SK-N-SH (cell line): Measurements from ENCODE around the gene MAP1B. TPM values are rescaled to one million over a fixed set of nuclear protein-coding genes. Genes with fewer than 3 reads are reported as not detected.
A peak's percentile ranks its signal among the peaks of the same experiment; 100 is the strongest.

ENCODE experiments used
- CTCF ChIA-PET: fragments of 300-600, 350-600 bp; formaldehyde crosslinking; extraction: SDS; loops from one replicate; lab custom pipeline; 2021; lab: Yijun Ruan, JAX
- POLR2A ChIA-PET: fragments of 350-600 bp; sonication (Branson Sonifier 250); formaldehyde crosslinking; extraction: SDS; loops from one replicate; lab custom pipeline; 2020; ENCODE audit warnings: antibody characterized with exemption, inconsistent platforms; lab: Yijun Ruan, JAX
- DNase-seq: peaks from one replicate; pipeline ENCODE4 v3.0.0; 2012
- H2AFZ ChIP-seq: fragments of 200-600 bp; sonication (generic); 2 replicates; pipeline ENCODE4 v1.8.1; 2016; ENCODE audit warnings: antibody characterized with exemption, mild to moderate bottlenecking, low read depth
- H3F3A ChIP-seq: fragments of 200-600 bp; sonication (generic); replicated peaks from 2 replicates; pipeline ENCODE3; 2016; ENCODE audit warnings: antibody characterized with exemption, mild to moderate bottlenecking; ENCODE audit not compliant: insufficient read depth
- H3K27ac ChIP-seq, 2 experiments: fragments of 200-500 bp in 1 of 2; fragments of 200-600 bp in 1 of 2; sonication (Bioruptor generic) in 1 of 2; sonication (generic), shearing (Covaris generic) in 1 of 2; 2 replicates each; pipeline versions ENCODE4 v1.5.1 to v1.6.1; 2014 to 2016; ENCODE audit warnings: low read depth in 2 of 2, inconsistent platforms in 1 of 2, low read length in 1 of 2, mild to moderate bottlenecking in 1 of 2, mixed read lengths in 1 of 2
- H3K27me3 ChIP-seq: fragments of 200-600 bp; sonication (generic), shearing (Covaris generic); 2 replicates; pipeline ENCODE4 v1.6.1; 2016; ENCODE audit warnings: mixed run types; ENCODE audit not compliant: insufficient read depth
- H3K36me3 ChIP-seq, 2 experiments: fragments of 200-500 bp in 1 of 2; fragments of 200-600 bp in 1 of 2; sonication (Bioruptor generic) in 1 of 2; sonication (generic) in 1 of 2; replicated peaks in 1 of 2; 2 replicates each; pipeline versions ENCODE3 to v1.5.1; 2014 to 2016; ENCODE audit warnings: low read length in 1 of 2, mild to moderate bottlenecking in 1 of 2; ENCODE audit not compliant: insufficient read depth in 2 of 2, control insufficient read depth in 1 of 2
- H3K4me1 ChIP-seq, 2 experiments: fragments of 200-500 bp in 1 of 2; fragments of 200-600 bp in 1 of 2; sonication (Bioruptor generic) in 1 of 2; sonication (generic), shearing (Covaris generic) in 1 of 2; 2 replicates each; pipeline versions ENCODE4 v1.5.1 to v1.6.1; 2014 to 2016; ENCODE audit warnings: low read depth in 1 of 2, low read length in 1 of 2, mixed run types in 1 of 2; ENCODE audit not compliant: insufficient read depth in 2 of 2, control insufficient read depth in 1 of 2
- H3K4me2 ChIP-seq: fragments of 200-600 bp; sonication (generic), shearing (Covaris generic); 2 replicates; pipeline ENCODE4 v1.6.1; 2017; ENCODE audit warnings: mixed run types
- H3K4me3 ChIP-seq, 2 experiments: fragments of 200-500 bp in 1 of 2; fragments of 200-600 bp in 1 of 2; sonication (Bioruptor generic) in 1 of 2; sonication (generic), shearing (Covaris generic) in 1 of 2; 2 replicates each; pipeline versions ENCODE4 v1.5.1 to v1.8.1; 2014 to 2016; ENCODE audit warnings: low read depth in 2 of 2, inconsistent platforms in 1 of 2, low read length in 1 of 2, mild to moderate bottlenecking in 1 of 2, mixed read lengths in 1 of 2, moderate library complexity in 1 of 2
- H3K79me2 ChIP-seq: fragments of 200-600 bp; sonication (generic); 2 replicates; pipeline ENCODE4 v1.8.1; 2017; ENCODE audit warnings: mild to moderate bottlenecking; ENCODE audit not compliant: insufficient read depth
- H3K9ac ChIP-seq: fragments of 200-600 bp; sonication (generic); 2 replicates; pipeline ENCODE4 v1.6.1; 2017; ENCODE audit warnings: mixed run types
- H3K9me2 ChIP-seq: fragments of 200-600 bp; sonication (generic); 2 replicates; pipeline ENCODE4 v1.6.1; 2017; ENCODE audit warnings: mixed run types
- H3K9me3 ChIP-seq: fragments of 200-600 bp; sonication (generic); 2 replicates; pipeline ENCODE4 v1.6.1; 2017; ENCODE audit warnings: mixed run types, mild to moderate bottlenecking, moderate library complexity
- H4K20me1 ChIP-seq: fragments of 200-600 bp; sonication (generic); 2 replicates; pipeline ENCODE4 v1.6.1; 2017; ENCODE audit warnings: mild to moderate bottlenecking, mixed run types; ENCODE audit not compliant: insufficient read depth
- ELF1 ChIP-seq: IDR thresholded peaks from 2 replicates; pipeline ENCODE4 v1.4.0; 2012
- EP300 ChIP-seq, 2 experiments: IDR thresholded peaks; 2 replicates each; pipeline versions ENCODE4 v1.4.0 to v1.6.1; 2012; ENCODE audit warnings: borderline replicate concordance in 1 of 2, low read depth in 1 of 2, low read length in 1 of 2
- FOSL2 ChIP-seq: IDR thresholded peaks from 2 replicates; pipeline ENCODE4 v1.4.0; 2012; ENCODE audit warnings: low read depth, mild to moderate bottlenecking, moderate library complexity, borderline replicate concordance
- FOXJ3 ChIP-seq: sonication (generic); formaldehyde crosslinking; IDR thresholded peaks from 2 replicates; pipeline ENCODE4 v1.5.1; 2020; ENCODE audit warnings: mild to moderate bottlenecking, missing genetic modification reagents
- FOXM1 ChIP-seq: IDR thresholded peaks from 2 replicates; pipeline ENCODE4 v1.4.0; 2012; ENCODE audit warnings: low read depth, mild to moderate bottlenecking
- GATA2 ChIP-seq: sonication (generic); formaldehyde crosslinking; IDR thresholded peaks from 2 replicates; pipeline ENCODE4 v1.5.0; 2020; ENCODE audit warnings: mild to moderate bottlenecking, missing genetic modification reagents
- IRF3 ChIP-seq: fragments of 150-350 bp; IDR thresholded peaks from 2 replicates; pipeline ENCODE4 v1.6.1; 2016; ENCODE audit warnings: mild to moderate bottlenecking, low read depth, low read length
- JUND ChIP-seq: IDR thresholded peaks from 2 replicates; pipeline ENCODE4 v1.4.0; 2012
- MXI1 ChIP-seq: IDR thresholded peaks from 2 replicates; pipeline ENCODE4 v1.6.1; 2012; ENCODE audit warnings: mild to moderate bottlenecking, low read depth, low read length, improper control_type of control experiment
- NFIC ChIP-seq: IDR thresholded peaks from 2 replicates; pipeline ENCODE4 v1.4.0; 2012; ENCODE audit warnings: borderline replicate concordance
- NRF1 ChIP-seq: IDR thresholded peaks from 2 replicates; pipeline ENCODE4 v1.6.1; 2012; ENCODE audit warnings: low read depth, mild to moderate bottlenecking, low read length
- POLR2AphosphoS5 ChIP-seq: IDR thresholded peaks from 2 replicates; pipeline ENCODE4 v1.6.1; 2012; ENCODE audit warnings: low read depth, low read length
- RFX5 ChIP-seq: IDR thresholded peaks from 2 replicates; pipeline ENCODE4 v1.6.1; 2012; ENCODE audit warnings: mild to moderate bottlenecking, improper control_type of control experiment, low read length
- RXRA ChIP-seq: IDR thresholded peaks from 2 replicates; pipeline ENCODE4 v1.4.0; 2012; ENCODE audit warnings: low read depth, mild to moderate bottlenecking, borderline replicate concordance
- SMC3 ChIP-seq: IDR thresholded peaks from 2 replicates; pipeline ENCODE4 v1.6.1; 2012; ENCODE audit warnings: low read depth, low read length, improper control_type of control experiment
- TEAD4 ChIP-seq: IDR thresholded peaks from 2 replicates; pipeline ENCODE4 v1.4.0; 2012; ENCODE audit warnings: mild to moderate bottlenecking, borderline replicate concordance; ENCODE audit not compliant: insufficient read depth
- USF1 ChIP-seq: IDR thresholded peaks from 2 replicates; pipeline ENCODE4 v1.4.0; 2012; ENCODE audit warnings: low read depth, borderline replicate concordance
- YY1 ChIP-seq: IDR thresholded peaks from 2 replicates; pipeline ENCODE4 v1.4.0; 2012; ENCODE audit warnings: low read depth, mild to moderate bottlenecking
- ZBTB33 ChIP-seq: IDR thresholded peaks from 2 replicates; pipeline ENCODE4 v1.4.0; 2012; ENCODE audit warnings: low read depth, borderline replicate concordance
- WGBS: methylation state at CpG from one replicate; pipeline ENCODE4 v1.1.6; 2017; ENCODE audit warnings: low lambda C conversion rate; 5-methylcytosine and 5-hydroxymethylcytosine counted together
- polyA plus RNA-seq, 3 experiments: library from polyadenylated mRNA; depleted of rRNA; stranded (reverse); fragments of >200 nt; gene quantifications; 2 replicates each; pipeline ENCODE4 v1.2.3, GENCODE V29; 2012
- TF ChIP-seq, protein P1 (sequence below): IDR thresholded peaks from 2 replicates; pipeline ENCODE4 v1.6.1; 2012; ENCODE audit warnings: mild to moderate bottlenecking, low read depth, low read length, moderate library complexity
- TF ChIP-seq, protein P2 (sequence below): IDR thresholded peaks from 2 replicates; pipeline ENCODE4 v1.4.0; 2012; ENCODE audit warnings: low read depth
- TF ChIP-seq, protein P3 (sequence below): fragments of 200-600 bp; sonication (generic); IDR thresholded peaks from 2 replicates; pipeline ENCODE4 v1.6.1; 2017; ENCODE audit warnings: antibody characterized with exemption, mild to moderate bottlenecking, moderate library complexity
- TF ChIP-seq, protein P4 (sequence below): IDR thresholded peaks from 2 replicates; pipeline ENCODE4; 2012

Gene MAP1B
- polyA plus RNA-seq, 1 of the 3 experiments (the other 2 are of a cell fraction): 47.5 TPM

- H3K36me3 ChIP-seq: no peaks in the 10 kb centered on the region
- CTCF ChIA-PET: no interaction called here
- peak overlapping the region; percentile 36 for H3K4me2 ChIP-seq
- no peaks in the 10 kb centered on the region for H3K9me3 ChIP-seq
- no peak overlapping the region for H3K9ac ChIP-seq
- WGBS: 51% methylated on average over 5 of the region's 6 CpGs
- peaks cover 4% of the 10 kb centered on the region for H3F3A ChIP-seq
- H3K4me3 ChIP-seq: peak overlapping the region in 1 of 2 experiments; percentile 1; a peak in 1 of 4 replicates
- 0 out of 2 replicates have a peak overlapping the region, but pooled peaks have one; percentile 7 for H2AFZ ChIP-seq
- no peaks in the 10 kb centered on the region for H3K9me2 ChIP-seq
- peaks cover 0 to 7% of the 10 kb centered on the region in 2 experiments; a peak in 1 of 4 replicates for H3K4me1 ChIP-seq
- peak overlapping the region; percentile 26 to 55 for H3K27ac ChIP-seq
- H4K20me1 ChIP-seq: no peaks in the 10 kb centered on the region
- no peaks in the 10 kb centered on the region for H3K79me2 ChIP-seq
- POLR2A ChIA-PET: interaction anchor here (1.4 kb wide), 1 partner anchor 10 kb away, joined by 3 read pairs; the partner anchor contains the start of gene MAP1B
- no peaks in the 10 kb centered on the region for H3K27me3 ChIP-seq
- no peak for DNase-seq
- no peak for TF ChIP-seq IRF3
- no peak for TF ChIP-seq RXRA
- no peak for TF ChIP-seq FOXM1
- peak; percentile 82 for TF ChIP-seq FOSL2
- TF ChIP-seq TEAD4: no peak
- no peak for TF ChIP-seq ELF1
- TF ChIP-seq FOXJ3 (CRISPR knock-in tag): no peak
- peak; percentile 77 for TF ChIP-seq JUND
- TF ChIP-seq YY1: no peak
- TF ChIP-seq NRF1: no peak
- TF ChIP-seq, protein P1, sequence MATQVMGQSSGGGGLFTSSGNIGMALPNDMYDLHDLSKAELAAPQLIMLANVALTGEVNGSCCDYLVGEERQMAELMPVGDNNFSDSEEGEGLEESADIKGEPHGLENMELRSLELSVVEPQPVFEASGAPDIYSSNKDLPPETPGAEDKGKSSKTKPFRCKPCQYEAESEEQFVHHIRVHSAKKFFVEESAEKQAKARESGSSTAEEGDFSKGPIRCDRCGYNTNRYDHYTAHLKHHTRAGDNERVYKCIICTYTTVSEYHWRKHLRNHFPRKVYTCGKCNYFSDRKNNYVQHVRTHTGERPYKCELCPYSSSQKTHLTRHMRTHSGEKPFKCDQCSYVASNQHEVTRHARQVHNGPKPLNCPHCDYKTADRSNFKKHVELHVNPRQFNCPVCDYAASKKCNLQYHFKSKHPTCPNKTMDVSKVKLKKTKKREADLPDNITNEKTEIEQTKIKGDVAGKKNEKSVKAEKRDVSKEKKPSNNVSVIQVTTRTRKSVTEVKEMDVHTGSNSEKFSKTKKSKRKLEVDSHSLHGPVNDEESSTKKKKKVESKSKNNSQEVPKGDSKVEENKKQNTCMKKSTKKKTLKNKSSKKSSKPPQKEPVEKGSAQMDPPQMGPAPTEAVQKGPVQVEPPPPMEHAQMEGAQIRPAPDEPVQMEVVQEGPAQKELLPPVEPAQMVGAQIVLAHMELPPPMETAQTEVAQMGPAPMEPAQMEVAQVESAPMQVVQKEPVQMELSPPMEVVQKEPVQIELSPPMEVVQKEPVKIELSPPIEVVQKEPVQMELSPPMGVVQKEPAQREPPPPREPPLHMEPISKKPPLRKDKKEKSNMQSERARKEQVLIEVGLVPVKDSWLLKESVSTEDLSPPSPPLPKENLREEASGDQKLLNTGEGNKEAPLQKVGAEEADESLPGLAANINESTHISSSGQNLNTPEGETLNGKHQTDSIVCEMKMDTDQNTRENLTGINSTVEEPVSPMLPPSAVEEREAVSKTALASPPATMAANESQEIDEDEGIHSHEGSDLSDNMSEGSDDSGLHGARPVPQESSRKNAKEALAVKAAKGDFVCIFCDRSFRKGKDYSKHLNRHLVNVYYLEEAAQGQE: no peak
- no peak for TF ChIP-seq POLR2AphosphoS5
- TF ChIP-seq, protein P2, sequence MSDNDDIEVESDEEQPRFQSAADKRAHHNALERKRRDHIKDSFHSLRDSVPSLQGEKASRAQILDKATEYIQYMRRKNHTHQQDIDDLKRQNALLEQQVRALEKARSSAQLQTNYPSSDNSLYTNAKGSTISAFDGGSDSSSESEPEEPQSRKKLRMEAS: peak; percentile 38; the same call in 1 of the 2 replicates
- TF ChIP-seq RFX5: no peak
- no peak for TF ChIP-seq USF1
- TF ChIP-seq MXI1: no peak
- TF ChIP-seq, protein P3, sequence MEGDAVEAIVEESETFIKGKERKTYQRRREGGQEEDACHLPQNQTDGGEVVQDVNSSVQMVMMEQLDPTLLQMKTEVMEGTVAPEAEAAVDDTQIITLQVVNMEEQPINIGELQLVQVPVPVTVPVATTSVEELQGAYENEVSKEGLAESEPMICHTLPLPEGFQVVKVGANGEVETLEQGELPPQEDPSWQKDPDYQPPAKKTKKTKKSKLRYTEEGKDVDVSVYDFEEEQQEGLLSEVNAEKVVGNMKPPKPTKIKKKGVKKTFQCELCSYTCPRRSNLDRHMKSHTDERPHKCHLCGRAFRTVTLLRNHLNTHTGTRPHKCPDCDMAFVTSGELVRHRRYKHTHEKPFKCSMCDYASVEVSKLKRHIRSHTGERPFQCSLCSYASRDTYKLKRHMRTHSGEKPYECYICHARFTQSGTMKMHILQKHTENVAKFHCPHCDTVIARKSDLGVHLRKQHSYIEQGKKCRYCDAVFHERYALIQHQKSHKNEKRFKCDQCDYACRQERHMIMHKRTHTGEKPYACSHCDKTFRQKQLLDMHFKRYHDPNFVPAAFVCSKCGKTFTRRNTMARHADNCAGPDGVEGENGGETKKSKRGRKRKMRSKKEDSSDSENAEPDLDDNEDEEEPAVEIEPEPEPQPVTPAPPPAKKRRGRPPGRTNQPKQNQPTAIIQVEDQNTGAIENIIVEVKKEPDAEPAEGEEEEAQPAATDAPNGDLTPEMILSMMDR: no peak
- no peak for TF ChIP-seq GATA2 (CRISPR knock-in tag)
- TF ChIP-seq NFIC: no peak
- peak in 1 of 2 experiments; percentile 21; a peak in 1 of 4 replicates for TF ChIP-seq EP300 (IDR thresholded peaks at IDR 0.05; ENCODE audit: borderline replicate concordance in 1 of 2, low read depth in 1 of 2, low read length in 1 of 2)
- no peak for TF ChIP-seq SMC3
- no peak for TF ChIP-seq ZBTB33
- TF ChIP-seq, protein P4, sequence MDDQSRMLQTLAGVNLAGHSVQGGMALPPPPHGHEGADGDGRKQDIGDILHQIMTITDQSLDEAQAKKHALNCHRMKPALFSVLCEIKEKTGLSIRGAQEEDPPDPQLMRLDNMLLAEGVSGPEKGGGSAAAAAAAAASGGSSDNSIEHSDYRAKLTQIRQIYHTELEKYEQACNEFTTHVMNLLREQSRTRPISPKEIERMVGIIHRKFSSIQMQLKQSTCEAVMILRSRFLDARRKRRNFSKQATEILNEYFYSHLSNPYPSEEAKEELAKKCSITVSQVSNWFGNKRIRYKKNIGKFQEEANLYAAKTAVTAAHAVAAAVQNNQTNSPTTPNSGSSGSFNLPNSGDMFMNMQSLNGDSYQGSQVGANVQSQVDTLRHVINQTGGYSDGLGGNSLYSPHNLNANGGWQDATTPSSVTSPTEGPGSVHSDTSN: peak; percentile 69
Observed at GRCh38 chr5:72096602-72097188, 10.6 kb upstream of the MAP1B start.
